HL-60 (cell line): ENCODE data around the gene AKR1D1.
A peak's percentile ranks its signal among the peaks of the same experiment; 100 is the strongest.

Source experiments
- POLR2AphosphoS5 ChIP-seq: IDR thresholded peaks from 2 replicates; pipeline ENCODE4 v1.6.1; 2012; ENCODE audit warnings: low read depth
- SPI1 ChIP-seq: IDR thresholded peaks from 2 replicates; pipeline ENCODE4 v1.6.1; 2012; ENCODE audit warnings: low read depth, mild to moderate bottlenecking, borderline replicate concordance
- TF ChIP-seq, protein P1 (sequence below): IDR thresholded peaks from one replicate; pipeline ENCODE4 v1.5.1; 2011; ENCODE audit warnings: low read length, control low read depth, inconsistent platforms; ENCODE audit not compliant: insufficient read depth

DNA sequence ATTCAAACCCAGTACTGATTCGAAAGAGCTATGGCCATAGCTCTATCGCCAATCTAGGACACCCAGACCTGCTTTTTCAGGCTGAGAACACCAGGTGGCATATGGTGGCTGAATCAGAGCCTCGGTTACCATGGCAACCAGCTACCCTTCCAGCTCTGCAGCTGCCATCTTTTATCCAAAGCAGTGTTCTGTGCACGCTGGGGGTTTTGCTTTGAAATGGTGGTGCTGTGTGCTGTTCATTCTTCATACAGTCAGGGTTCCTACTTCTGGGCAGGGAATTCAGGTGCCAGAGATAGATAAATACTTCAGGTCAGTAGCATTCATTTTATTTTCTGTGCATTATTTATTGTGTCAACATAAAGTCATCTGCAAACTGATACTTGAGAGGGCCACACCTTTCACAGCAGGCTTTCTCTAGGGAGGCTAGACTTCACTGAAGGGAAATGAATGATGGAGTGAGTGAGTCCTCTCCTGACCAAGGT is 85.4 kb downstream of the AKR1D1 start:
- TF ChIP-seq POLR2AphosphoS5 = no peak
- TF ChIP-seq, protein P1, sequence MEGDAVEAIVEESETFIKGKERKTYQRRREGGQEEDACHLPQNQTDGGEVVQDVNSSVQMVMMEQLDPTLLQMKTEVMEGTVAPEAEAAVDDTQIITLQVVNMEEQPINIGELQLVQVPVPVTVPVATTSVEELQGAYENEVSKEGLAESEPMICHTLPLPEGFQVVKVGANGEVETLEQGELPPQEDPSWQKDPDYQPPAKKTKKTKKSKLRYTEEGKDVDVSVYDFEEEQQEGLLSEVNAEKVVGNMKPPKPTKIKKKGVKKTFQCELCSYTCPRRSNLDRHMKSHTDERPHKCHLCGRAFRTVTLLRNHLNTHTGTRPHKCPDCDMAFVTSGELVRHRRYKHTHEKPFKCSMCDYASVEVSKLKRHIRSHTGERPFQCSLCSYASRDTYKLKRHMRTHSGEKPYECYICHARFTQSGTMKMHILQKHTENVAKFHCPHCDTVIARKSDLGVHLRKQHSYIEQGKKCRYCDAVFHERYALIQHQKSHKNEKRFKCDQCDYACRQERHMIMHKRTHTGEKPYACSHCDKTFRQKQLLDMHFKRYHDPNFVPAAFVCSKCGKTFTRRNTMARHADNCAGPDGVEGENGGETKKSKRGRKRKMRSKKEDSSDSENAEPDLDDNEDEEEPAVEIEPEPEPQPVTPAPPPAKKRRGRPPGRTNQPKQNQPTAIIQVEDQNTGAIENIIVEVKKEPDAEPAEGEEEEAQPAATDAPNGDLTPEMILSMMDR = peak; percentile 75
- no peak for TF ChIP-seq SPI1
